HG03139 (cell line): ENCODE data around the gene RIMS4.

Source experiments
- ATAC-seq: cut with Tn5 transposase; IDR thresholded peaks from one replicate; pipeline ENCODE4 v1.9.1; 2021; ENCODE audit not compliant: unreplicated experiment

RIMS4 gene

DNA sequence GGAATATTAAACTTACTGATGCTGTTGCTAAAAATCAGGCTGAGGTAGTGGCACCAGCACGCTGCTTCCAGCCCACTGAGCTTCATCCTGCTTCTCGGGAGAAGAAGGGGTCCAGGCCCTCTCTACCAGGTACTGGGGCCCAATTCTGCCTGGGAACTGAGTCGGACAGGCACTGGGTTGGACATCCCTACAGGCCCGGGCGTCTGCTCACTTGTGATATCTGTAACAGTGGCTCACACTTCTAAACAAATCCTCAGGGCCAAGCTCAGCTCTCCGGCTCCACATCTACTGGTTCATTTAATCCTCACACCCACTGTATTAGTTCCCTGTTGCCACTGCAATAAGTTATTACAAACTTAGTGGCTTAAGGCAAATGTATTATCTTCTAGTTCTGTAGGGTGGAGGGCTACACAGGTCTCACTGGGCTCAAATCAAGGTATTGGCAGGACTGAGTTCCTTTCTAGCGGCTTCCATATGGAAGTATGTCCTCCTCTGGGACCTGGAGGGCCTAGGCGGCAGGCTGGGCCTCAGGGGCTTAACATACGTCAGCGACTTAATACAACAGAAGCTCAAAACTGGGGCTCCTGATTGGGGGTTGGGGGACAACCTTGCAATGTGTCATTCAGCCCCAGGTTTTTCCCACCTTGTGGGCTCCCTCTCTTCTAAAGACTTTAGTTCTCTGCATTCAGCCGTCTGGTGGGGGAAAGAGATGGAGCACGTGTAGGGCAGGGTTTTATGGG, 66.3 kb downstream of the RIMS4 start:
- no peak for ATAC-seq

DNA sequence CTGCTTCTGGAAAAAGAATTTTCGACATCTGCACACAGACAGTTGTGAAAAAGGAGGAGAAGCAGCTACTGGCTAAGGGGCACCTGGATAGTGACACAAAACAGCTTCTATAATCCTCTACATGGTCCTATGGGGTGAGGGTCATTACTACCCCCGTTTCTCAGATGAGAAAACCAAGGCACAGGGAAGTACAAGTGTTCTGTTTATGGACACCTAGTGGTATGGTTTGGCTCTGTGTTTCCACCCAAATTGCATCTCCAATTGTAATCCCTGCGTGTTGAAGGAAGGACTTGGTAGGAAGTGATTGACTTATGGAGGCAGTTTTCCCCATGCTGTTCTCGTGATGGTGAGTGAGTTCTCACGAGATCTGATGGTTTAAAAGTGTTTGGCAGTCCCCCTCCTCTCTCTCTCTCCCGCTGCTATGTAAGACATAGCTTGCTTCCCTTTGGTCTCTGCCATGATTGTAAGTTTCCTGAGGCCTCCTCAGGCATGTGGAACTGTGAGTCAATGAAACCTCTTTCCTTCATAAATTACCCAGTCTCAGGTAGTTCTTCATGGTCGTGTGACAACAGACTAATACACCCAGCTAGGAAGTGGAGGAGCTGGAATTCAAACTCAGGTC, 67.2 kb downstream of the RIMS4 start:
- ATAC-seq = no peak

DNA sequence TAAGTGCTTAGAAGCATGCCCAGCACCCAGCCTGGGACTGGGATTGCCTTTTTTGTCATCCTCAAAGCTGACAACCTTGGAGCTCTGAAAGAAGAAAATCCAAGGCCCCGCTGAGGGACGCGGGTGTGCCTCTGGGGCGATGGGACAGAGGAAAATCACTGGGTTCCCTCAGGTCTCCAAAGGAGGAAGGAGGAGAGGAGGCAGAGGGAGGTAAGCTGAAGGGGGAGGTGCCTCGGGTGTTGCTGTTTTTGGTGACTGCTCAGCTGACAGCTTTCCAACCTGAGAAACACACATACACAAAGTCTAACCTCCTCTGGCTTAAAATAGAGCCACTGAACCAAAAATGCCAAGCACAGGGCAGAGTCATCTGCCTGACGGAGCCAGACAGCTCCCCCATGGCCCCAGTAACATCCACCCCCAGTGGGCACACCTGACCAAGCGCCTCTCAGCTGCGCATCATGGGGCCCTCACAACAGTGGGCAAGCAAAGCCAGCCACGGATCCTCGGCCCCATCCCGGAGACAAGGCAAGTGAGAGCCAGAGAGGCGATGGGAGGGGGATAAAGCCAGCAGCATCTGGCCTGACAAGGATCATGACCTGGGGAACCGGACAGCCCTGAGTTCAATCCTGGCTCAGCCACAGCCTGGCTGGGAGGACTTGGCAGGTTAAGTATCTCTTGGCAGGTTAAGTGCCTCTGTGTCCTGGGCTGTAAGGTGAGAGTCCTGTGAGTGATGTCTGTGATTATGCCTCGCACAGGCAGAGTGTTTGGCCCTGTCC, 67.9 kb downstream of the RIMS4 start:
- ATAC-seq = no peak

DNA sequence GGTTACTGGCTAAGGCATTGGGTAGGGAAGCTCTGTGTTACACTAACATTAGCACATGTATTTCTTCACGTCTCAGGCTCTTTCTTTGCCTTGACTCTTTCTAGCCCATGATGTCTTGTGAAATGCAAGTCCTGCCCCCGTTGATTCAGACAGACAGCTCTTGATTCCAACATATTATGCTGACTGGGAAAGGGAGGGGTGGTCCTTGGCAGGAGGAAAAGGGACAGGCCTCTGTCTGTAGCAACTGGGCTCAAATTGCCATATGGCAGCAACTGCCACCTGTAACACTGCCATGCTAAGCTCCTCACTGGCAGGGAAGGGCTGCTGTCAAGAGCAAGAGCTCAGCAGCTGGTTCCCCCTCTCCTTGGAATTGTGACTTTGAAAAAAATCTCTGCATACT, 70.4 kb downstream of the RIMS4 start:
- no peak for ATAC-seq

DNA sequence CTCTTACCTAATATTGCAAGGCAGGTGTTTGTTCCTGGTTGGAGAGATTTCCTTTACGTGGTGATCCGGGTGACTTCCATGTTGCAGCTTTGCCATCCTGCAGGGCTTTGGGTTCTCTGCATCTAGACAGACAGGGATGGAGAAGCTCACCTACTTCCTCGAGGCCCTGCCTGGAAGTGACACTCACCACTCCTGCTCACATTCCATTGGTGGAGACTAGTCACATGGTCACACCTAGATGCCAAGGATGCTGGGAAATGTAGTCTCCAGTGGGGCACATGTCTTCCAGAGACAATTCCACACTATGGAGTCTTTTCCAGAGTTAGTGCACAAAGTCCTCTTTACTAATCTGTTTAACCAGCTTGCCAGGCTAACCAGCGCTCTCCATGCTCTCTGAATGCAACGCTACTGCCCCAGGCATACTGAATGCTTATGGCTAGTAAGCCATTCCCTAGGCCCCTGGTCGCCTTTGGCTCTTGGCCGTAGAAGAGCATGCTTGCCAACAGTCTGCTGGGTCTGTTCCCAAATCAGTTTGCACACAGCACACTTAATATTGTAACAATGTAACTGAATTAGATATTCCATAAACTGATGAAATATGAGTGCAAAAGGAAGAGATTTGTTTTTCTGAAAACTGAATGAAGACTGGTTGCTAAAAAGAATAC, 71.4 kb downstream of the RIMS4 start:
- ATAC-seq = no peak

DNA sequence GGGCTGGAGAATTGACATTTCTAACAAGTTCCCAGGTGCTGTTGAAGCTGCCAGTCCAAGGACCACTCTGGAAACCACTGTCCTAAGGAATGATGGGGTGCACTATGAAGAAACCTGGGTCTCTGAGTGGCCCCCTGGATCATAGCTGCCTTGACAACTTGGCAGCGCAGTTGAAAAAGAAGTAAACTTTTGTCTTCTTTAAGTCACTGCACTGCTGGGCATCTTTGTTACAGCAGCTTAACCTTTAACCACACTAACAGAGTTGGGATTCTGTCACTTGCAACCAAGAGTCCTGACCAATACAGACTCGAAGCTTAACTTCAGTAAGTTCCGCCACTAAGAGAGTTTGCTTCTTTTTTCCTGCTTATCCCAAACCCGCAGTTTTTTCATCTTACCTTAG, 73.2 kb downstream of the RIMS4 start:
- no peak for ATAC-seq

DNA sequence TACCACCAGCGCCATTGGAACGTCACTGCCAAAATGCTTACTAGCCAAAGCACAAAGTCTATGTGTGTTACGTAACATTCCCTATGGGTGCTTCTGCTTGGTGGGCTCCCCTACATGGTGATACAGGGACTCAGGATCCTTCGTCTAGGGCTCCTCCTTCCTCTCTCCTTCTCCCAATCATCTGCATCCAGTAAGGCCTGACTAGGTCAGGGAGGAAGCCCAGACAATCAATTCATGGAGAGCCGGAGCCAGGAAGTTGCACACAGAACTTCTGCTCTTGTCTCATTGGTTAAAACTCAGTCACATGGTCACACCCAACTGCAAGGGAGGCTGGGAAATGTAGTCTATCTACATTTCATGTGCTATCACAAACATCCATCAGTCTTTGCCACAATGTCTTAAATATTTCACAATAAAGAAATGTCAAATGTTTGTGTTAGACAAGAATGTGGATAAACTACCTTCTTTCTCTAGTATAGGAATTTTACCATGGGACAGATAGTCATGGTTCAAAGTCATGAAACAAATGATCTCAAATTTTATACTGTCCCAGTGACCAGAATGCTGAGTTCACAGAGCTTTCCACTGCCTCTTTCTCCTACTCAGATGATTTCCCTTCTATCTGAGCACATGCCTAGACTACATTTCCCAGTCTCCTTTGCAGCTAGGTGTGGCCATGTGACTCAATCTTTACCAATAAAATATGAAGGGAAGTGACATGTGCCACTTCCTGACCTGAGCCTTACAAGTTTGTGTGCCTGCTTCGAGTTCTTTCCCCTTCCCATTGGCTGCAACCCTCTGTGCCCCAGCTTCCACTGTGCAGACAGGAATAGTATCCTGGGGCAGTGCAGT, 74.0 kb downstream of the RIMS4 start:
- ATAC-seq = no peak

DNA sequence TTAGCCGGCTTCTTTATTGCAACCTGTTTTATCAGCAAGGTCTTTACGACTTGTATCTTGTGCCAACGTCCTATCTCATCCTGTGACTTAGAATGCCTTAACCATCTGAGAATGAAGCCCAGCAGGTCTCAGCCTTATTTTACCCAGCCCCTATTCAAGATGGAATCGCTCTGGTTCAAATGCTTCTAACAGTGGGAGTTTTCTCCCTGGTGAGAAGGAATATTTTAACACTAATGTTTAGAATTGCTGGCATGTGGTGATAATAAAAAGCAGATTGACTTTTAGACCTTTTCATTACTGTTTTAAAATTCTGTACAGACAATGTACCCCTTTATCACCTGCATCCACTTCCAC, 74.6 kb downstream of the RIMS4 start:
- ATAC-seq = no peak

DNA sequence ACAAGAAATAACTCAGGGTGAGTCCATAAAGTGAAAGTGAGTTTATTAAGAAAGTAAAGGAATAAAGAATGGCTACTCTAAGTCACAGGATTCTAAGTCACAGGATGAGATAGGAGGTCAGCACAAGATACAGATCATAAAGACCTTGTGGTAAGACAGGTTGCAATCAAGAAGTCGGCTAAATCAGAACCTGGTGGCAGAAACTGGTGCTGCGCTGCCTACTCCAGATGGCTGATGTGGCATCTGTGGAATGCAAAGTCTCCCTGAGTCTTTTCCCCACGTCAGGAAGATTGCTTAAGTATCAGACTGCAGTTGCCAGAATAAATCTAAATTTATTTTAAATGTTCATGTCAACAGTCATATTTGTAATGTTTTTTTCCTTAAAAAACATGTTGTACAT, 75.4 kb downstream of the RIMS4 start:
- no peak for ATAC-seq

DNA sequence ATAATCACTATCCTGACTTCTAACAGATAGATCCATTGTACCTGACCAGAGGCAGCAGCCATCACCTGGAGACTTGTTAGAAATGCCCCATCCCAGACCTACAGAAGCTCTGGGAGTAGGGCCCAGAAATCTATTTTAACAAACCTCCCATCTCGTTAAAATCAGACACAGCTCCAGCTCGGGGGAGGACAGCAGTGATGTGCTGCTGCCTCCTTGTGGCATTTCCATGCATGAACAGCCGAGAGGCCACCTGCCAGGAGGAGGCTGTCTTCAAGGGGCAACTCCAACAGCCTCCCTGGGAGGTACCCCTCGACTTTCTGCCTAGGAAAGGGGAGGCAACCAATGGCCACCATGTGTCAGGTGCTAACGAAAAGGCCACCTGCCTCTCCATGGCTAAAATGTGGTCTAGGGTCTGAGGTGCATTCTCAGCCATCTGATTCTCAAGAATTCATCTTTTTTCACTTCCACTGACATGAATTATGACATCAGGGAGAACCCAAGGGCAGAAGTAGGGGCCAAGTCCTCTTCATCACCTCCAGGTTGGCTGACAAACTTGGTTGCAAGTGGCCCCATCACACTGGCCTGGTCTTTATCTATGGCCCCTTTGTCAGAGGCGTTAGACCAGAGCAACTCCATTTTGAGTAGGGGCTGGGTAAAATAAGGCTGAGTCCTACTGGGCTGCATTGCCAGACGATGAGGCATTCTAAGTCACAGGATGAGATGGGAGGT, 76.8 kb downstream of the RIMS4 start:
- ATAC-seq = no peak

DNA sequence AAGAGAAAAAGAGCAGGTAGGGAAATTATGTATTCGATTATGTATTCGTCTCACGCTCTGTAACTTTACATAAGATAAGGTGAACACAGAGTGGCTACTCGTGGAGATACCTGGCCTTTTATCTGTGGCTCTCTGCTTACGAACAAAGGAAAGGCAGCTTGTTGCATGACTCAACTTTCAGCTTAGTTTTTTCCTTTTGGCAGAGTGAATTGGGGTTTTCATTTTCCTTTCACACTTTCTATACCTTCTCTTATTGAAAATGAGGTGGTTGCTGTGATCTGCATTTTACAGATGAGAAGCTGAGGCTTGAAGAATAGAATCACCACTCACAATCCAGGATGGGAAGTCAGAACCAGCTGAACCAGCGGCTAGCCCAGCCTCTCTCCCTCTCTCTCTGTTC, 78.0 kb downstream of the RIMS4 start:
- ATAC-seq = no peak

DNA sequence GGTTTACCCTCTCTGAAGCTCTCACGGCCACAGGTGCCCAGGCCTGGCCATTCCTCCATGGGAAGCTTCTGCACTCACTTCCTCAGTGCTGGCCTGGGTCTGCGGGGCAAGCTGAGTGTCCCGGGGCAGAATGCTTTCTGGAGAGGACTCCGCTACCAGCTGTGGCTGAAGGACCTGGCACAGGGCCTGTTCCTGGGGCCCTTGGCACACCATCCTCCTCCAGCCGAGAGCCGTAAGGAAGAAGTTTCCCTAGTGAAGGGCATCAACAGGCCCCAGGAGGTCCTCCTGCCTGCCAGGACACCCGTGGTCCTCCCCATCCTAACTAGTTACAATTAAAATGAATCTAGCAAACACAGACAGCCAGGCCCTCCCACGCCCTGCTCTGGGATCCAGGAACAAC, 78.7 kb downstream of the RIMS4 start:
- no peak for ATAC-seq

DNA sequence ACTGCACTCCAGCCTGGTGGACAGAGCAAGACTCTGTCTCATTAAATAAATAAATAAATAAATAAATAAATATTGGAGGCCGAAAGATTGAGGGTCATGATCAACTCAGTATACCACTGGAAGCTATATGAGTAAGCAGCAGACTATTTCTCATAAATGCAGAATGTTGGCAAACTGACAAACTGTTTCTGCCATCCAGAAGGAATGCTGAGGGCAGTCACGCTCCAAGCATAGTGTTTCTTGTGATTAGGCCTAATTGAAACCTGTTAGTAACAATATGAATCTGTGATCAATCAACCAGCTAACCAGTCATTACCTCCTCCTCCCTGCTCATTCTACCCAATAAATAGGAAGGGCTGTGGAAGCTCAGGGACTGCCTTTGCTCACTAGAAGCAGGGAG, 79.9 kb downstream of the RIMS4 start:
- ATAC-seq = no peak

DNA sequence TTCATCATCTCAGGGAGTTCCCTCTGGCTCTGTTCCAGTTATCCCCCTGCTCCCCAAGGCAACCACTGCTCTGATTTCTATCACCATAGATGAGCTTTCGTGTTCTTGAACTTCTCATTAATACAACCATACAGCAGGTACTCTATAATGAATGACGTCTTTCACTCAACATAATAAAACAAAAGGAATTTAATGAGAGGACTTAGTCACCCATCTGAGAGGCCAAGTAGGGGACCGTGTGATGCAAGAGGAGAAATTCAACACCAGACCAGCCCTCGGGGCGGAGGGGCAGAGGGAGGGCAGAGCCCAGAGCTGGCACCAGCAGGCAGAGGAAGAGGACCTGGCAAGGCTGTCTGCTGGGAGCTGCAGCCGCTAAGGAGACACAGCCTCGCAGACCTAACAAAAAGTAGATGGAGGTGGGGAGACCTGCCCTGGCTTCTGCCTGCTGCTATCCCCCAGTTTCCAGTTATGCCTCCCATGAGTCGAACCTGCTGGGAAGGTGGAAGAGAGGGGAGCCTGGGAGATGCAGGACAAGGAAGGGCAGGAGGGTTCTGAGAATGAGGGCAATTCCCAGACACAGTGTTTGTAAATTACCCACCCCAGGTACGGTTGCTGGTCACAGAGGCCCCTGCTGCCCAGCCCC, 81.4 kb downstream of the RIMS4 start:
- ATAC-seq = no peak

DNA sequence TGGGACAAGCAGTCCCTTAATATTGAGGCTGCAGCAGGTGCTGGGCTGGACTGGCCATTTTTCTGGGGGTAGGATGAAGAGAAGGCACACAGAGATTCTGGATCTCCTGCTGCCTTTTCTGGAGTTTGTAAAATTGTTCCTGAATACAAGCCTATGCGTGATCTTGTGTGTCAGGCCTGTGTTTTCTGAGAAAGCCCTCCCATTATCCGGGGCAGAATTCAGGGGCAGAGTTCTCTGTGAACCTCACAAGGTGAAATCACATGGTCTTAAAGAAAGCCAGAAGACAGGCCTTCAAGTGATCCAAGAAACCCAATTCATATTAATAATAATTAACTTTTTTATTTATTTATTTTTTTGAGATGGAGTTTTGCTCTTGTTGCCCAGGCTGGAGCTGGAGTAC, 82.7 kb downstream of the RIMS4 start:
- no peak for ATAC-seq

DNA sequence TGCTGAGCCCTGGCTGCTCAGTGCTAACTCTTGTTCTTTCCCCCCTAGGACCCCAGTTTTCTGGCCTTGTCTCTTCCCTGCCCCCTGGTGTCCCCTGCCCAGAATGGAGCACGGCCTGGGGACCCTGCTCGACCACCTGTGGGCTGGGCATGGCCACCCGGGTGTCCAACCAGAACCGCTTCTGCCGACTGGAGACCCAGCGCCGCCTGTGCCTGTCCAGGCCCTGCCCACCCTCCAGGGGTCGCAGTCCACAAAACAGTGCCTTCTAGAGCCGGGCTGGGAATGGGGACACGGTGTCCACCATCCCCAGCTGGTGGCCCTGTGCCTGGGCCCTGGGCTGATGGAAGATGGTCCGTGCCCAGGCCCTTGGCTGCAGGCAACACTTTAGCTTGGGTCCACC, 83.3 kb downstream of the RIMS4 start:
- ATAC-seq = no peak

DNA sequence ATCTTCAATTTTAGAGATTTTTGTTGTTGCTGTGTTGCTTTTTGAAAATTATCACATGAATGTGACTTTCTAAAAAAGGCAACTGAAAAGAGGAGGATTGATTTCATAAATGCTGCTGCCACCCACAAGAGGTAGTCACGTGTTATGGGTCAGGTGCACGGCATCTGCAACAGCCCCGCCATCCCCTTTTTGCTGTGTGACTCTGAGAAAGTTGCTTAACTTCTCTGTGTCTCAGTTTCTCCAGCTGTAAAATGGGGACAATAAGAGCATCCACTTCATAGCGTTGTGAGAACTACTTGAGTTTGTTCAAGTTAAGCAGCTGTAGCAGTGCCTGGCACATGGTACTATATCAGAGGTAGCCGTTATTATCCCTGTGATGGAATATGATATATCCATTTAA, 84.5 kb downstream of the RIMS4 start:
- ATAC-seq = no peak

DNA sequence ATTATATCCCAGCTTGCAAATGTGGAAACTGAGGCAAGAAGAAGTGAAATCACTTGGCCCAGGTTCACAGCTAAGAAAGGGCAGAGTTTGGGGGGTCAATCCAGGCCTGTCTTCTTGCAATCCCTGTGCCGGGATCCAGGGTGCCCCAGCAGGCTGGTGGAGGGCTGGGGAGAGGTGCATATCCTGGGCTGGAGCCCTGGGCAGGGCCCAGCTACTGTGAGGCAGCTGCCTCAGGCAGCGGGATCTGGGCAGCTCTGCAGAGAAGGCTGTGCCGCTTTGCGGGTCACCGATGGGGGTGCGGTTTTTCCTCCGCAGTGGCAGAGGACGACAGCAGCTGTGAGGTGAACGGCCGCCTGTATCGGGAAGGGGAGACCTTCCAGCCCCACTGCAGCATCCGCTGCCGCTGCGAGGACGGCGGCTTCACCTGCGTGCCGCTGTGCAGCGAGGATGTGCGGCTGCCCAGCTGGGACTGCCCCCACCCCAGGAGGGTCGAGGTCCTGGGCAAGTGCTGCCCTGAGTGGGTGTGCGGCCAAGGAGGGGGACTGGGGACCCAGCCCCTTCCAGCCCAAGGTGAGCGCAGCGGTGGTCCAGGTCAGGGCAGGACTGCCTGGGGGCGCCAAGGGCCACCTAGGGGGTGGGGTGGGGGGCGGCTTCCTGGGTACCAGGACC, 85.8 kb downstream of the RIMS4 start:
- no peak for ATAC-seq

DNA sequence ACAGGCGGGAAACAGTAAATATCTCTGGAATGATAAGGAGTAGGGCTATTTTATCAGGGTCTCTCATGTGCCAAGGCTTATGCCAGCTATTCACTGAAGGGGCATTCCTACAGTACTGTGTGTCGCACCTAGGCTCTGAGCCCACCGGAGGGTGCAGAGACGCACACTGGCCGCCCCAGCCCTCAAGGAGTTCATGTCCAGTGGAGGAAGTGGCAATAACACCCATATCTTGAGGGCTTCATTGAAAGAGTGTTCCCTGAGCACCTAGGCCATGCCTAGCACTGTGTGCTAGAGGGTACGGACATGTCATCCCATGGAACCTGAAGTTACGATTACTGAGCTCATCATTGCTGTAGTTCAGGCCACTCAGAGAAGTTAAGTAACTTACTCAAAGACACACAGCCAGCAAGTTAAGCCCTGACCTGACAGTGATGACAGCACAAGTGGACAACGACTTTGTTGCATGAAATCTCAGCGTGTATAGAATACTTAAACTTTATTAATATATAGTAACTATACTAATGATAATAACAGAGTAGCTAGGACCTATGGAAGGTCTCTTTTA, 86.5 kb downstream of the RIMS4 start:
- ATAC-seq = no peak
